Measurements from ENCODE around the gene NLRP10. TPM values are rescaled to one million over a fixed set of nuclear protein-coding genes. Genes with fewer than 3 reads are reported as not detected.

Gene NLRP10
- total RNA-seq, 1 donor from 2014 or later = not detected

GRCh38 chr11:7977232-7977917 is 12.1 kb upstream of the NLRP10 start:
- H3K36me3 Mint-ChIP-seq (ENCODE audit: insufficient read depth) = no peaks in the 10 kb centered on the region
- H3K4me3 Mint-ChIP-seq (ENCODE audit: low read depth) = no peak overlapping the region
- TF ChIP-seq, protein P1, sequence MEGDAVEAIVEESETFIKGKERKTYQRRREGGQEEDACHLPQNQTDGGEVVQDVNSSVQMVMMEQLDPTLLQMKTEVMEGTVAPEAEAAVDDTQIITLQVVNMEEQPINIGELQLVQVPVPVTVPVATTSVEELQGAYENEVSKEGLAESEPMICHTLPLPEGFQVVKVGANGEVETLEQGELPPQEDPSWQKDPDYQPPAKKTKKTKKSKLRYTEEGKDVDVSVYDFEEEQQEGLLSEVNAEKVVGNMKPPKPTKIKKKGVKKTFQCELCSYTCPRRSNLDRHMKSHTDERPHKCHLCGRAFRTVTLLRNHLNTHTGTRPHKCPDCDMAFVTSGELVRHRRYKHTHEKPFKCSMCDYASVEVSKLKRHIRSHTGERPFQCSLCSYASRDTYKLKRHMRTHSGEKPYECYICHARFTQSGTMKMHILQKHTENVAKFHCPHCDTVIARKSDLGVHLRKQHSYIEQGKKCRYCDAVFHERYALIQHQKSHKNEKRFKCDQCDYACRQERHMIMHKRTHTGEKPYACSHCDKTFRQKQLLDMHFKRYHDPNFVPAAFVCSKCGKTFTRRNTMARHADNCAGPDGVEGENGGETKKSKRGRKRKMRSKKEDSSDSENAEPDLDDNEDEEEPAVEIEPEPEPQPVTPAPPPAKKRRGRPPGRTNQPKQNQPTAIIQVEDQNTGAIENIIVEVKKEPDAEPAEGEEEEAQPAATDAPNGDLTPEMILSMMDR (IDR thresholded peaks at IDR 0.05; ENCODE audit: unreplicated experiment) = no peak
- H3K4me1 Mint-ChIP-seq (ENCODE audit: low read depth) = no peaks in the 10 kb centered on the region
- DNase-seq (ENCODE audit: low spot score, unreplicated experiment) = no peak
- no peak overlapping the region for H3K27ac Mint-ChIP-seq
- H3K9me3 Mint-ChIP-seq (ENCODE audit: low read depth) = no peaks in the 10 kb centered on the region
- no peaks in the 10 kb centered on the region for H3K27me3 Mint-ChIP-seq

DNA sequence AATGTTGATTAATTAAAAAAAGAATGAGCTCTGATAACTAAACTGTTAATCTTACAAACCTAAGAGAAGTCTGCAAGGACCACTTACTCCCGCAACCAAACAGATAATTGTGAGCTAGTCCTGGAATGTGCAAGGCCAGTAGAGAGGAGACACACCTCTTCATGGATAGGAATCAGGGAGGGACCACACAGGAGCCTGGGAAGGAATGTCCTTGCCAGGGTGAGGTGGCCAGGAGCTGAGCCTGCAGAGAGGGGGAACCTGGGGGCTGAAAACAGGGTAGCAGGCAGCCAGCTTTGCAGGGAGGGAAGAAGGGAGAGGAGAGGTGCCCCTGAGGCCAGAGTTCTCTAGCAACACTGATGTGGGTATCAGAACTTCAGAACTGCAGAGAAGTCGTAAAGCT is 9.4 kb upstream of the NLRP10 start:
- Mint-ChIP-seq H3K9me3 (ENCODE audit: low read depth) (no peaks in the 10 kb centered on the region), H3K27ac (peak overlapping the region; percentile 59), H3K4me3 (ENCODE audit: low read depth) (no peak overlapping the region), H3K27me3 (no peaks in the 10 kb centered on the region), H3K36me3 (ENCODE audit: insufficient read depth) (no peaks in the 10 kb centered on the region), H3K4me1 (ENCODE audit: low read depth) (no peaks in the 10 kb centered on the region)
- DNase-seq (ENCODE audit: low spot score, unreplicated experiment) = no peak
- TF ChIP-seq, protein P1 (IDR thresholded peaks at IDR 0.05; ENCODE audit: unreplicated experiment) = no peak

- H3K4me1 Mint-ChIP-seq (ENCODE audit: low read depth) = no peaks in the 10 kb centered on the region
Measured at GRCh38 chr11:7973011-7973410, 7.8 kb upstream of the NLRP10 start.

DNA sequence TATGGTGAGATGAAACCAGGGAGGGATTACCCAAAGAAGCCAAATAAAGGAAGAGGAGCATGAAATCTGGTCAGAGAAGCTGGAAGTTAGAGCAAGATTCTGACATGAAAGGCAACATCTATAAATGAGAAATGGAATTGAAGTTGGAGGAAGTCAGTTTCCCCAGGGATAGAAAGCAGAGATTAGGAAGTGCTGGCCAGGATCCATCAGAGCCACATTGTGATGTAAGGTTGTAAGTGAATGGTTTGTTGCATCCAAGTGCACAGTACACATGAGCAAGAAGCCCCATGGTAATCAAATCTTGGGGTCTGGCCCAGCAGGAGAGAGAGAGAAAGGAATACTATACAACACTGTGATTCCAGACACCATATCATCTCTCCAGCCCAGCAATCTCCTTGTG is 6.6 kb upstream of the NLRP10 start:
- H3K27me3 Mint-ChIP-seq = no peaks in the 10 kb centered on the region
- TF ChIP-seq, protein P1 (IDR thresholded peaks at IDR 0.05; ENCODE audit: unreplicated experiment) = no peak
- DNase-seq (ENCODE audit: low spot score, unreplicated experiment) = no peak
- no peaks in the 10 kb centered on the region for H3K9me3 Mint-ChIP-seq (ENCODE audit: low read depth)
- H3K36me3 Mint-ChIP-seq (ENCODE audit: insufficient read depth) = no peaks in the 10 kb centered on the region
- H3K4me1 Mint-ChIP-seq (ENCODE audit: low read depth) = no peaks in the 10 kb centered on the region
- H3K4me3 Mint-ChIP-seq (ENCODE audit: low read depth) = no peak overlapping the region
- H3K27ac Mint-ChIP-seq = no peak overlapping the region

More at GRCh38 chr11:7973011-7973410, 7.8 kb upstream of the NLRP10 start:
- Mint-ChIP-seq H3K27ac (no peak overlapping the region), H3K27me3 (no peaks in the 10 kb centered on the region), H3K9me3 (ENCODE audit: low read depth) (no peaks in the 10 kb centered on the region), H3K4me3 (ENCODE audit: low read depth) (no peak overlapping the region), H3K36me3 (ENCODE audit: insufficient read depth) (no peaks in the 10 kb centered on the region)
- TF ChIP-seq, protein P1 (IDR thresholded peaks at IDR 0.05; ENCODE audit: unreplicated experiment) = no peak
- DNase-seq (ENCODE audit: low spot score, unreplicated experiment) = no peak

GRCh38 chr11:7969756-7970646 is 4.8 kb upstream of the NLRP10 start:
- Mint-ChIP-seq H3K4me3 (ENCODE audit: low read depth) (no peak overlapping the region), H3K27ac (no peak overlapping the region), H3K27me3 (no peaks in the 10 kb centered on the region), H3K36me3 (ENCODE audit: insufficient read depth) (no peaks in the 10 kb centered on the region), H3K4me1 (ENCODE audit: low read depth) (no peaks in the 10 kb centered on the region), H3K9me3 (ENCODE audit: low read depth) (no peaks in the 10 kb centered on the region)
- no peak for DNase-seq (ENCODE audit: low spot score, unreplicated experiment)
- TF ChIP-seq, protein P1 (IDR thresholded peaks at IDR 0.05; ENCODE audit: unreplicated experiment) = no peak
